HFFc6 (cell line): ENCODE results near the gene DOCK3. TPM values are rescaled to one million over a fixed set of nuclear protein-coding genes. Genes with fewer than 3 reads are reported as not detected.

Source experiments
- DNase-seq: peaks from one replicate; pipeline ENCODE4 v3.0.0-alpha.2; 2018
- H3K27ac Mint-ChIP-seq: 2 replicates; pipeline ENCODE4 v1.8.0; 2020; ENCODE audit warnings: mild to moderate bottlenecking, mixed read lengths
- H3K27me3 Mint-ChIP-seq: 2 replicates; pipeline ENCODE4 v1.8.0; 2021; ENCODE audit warnings: mild to moderate bottlenecking, moderate library complexity, mixed read lengths; ENCODE audit not compliant: insufficient read depth
- H3K36me3 Mint-ChIP-seq: 2 replicates; pipeline ENCODE4 v1.8.0; 2021; ENCODE audit warnings: low read depth, mixed read lengths
- H3K4me1 Mint-ChIP-seq: 2 replicates; pipeline ENCODE4 v1.8.0; 2020; ENCODE audit warnings: low read depth, mixed read lengths
- H3K4me3 Mint-ChIP-seq: 2 replicates; pipeline ENCODE4 v1.8.0; 2020; ENCODE audit warnings: mild to moderate bottlenecking, moderate library complexity, mixed read lengths
- H3K9me3 Mint-ChIP-seq: 2 replicates; pipeline ENCODE4 v1.8.0; 2020; ENCODE audit warnings: mild to moderate bottlenecking, mixed read lengths
- CTCF ChIP-seq: fragments of 200-600 bp; sonication (generic); IDR thresholded peaks from 2 replicates; pipeline ENCODE4 v1.5.0; 2021; ENCODE audit warnings: antibody characterized with exemption, mild to moderate bottlenecking
- total RNA-seq, 6 experiments: library from RNA; stranded (reverse); fragmentation: NEBNext Ultra II Directional; extraction: Animal tissue kit (Norgen Biotek cat#: 25700); gene quantifications; 2 replicates in 1 of 6; 3 replicates in 5 of 6; pipeline ENCODE4 v1.2.3, GENCODE V29; 2021

Gene DOCK3
- total RNA-seq, 6 experiments from 2014 or later, result 0.14 to 0.26 (median 0.22) TPM

GRCh38 chr3:50995085-50995824, 320.5 kb downstream of the DOCK3 start:
- no peak for DNase-seq
- Mint-ChIP-seq H3K4me1 (no peaks in the 10 kb centered on the region), H3K27ac (no peak overlapping the region), H3K9me3 (peaks cover 22% of the 10 kb centered on the region), H3K4me3 (no peak overlapping the region), H3K36me3 (no peaks in the 10 kb centered on the region), H3K27me3 (no peaks in the 10 kb centered on the region)
- no peak for TF ChIP-seq CTCF

- Mint-ChIP-seq H3K4me3 (no peak overlapping the region), H3K27ac (no peak overlapping the region), H3K4me1 (no peaks in the 10 kb centered on the region), H3K36me3 (no peaks in the 10 kb centered on the region), H3K9me3 (peaks cover 11% of the 10 kb centered on the region), H3K27me3 (no peaks in the 10 kb centered on the region)
- no peak for TF ChIP-seq CTCF
- no peak for DNase-seq
Measured at GRCh38 chr3:51002495-51002894, 327.8 kb downstream of the DOCK3 start.

DNA sequence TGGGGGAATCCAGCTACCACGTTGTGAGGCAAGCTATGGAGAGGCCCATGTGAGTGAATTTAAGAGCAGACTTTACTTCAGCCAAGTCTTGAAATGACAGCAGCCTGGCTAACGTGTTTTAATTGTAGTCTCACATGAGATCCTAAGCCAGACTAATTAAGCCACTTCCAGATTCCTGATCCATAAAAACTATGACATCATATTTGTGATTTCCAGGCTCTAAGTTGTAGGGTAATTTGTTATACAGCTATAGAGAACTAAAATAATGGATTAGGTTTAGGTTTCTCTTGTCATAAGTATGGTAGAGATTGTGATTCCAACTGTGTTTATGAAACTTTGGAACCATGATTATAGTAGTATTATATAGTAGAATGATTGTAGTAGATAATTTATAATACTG, 329.5 kb downstream of the DOCK3 start:
- Mint-ChIP-seq H3K4me1 (no peaks in the 10 kb centered on the region), H3K27me3 (no peaks in the 10 kb centered on the region), H3K9me3 (peaks cover 21% of the 10 kb centered on the region), H3K36me3 (no peaks in the 10 kb centered on the region), H3K27ac (no peak overlapping the region), H3K4me3 (no peak overlapping the region)
- TF ChIP-seq CTCF, result no peak
- DNase-seq, result no peak

- Mint-ChIP-seq H3K9me3 (peaks cover 66% of the 10 kb centered on the region), H3K4me1 (no peaks in the 10 kb centered on the region), H3K27ac (no peak overlapping the region), H3K36me3 (no peaks in the 10 kb centered on the region), H3K4me3 (no peak overlapping the region), H3K27me3 (peaks cover 3% of the 10 kb centered on the region; the same call in 1 of the 2 replicates)
- no peak for TF ChIP-seq CTCF
- DNase-seq, result no peak
Measured at GRCh38 chr3:51024121-51024520, 349.4 kb downstream of the DOCK3 start.

GRCh38 chr3:51024765-51025632, 350.3 kb downstream of the DOCK3 start:
- DNase-seq, result no peak
- Mint-ChIP-seq H3K4me1 (no peaks in the 10 kb centered on the region), H3K27ac (no peak overlapping the region), H3K27me3 (peaks cover 3% of the 10 kb centered on the region; the same call in 1 of the 2 replicates), H3K36me3 (no peaks in the 10 kb centered on the region), H3K4me3 (no peak overlapping the region), H3K9me3 (peaks cover 59% of the 10 kb centered on the region)
- TF ChIP-seq CTCF, result no peak
